G401.6 (cell line): ENCODE measurements around the gene DDX43.
"Not testable (repeated sequence)": the region's sequence is repeated elsewhere in the genome, so short reads cannot be mapped to it uniquely, and the experiment has no call there.

Source experiments
- FAIRE-seq: peaks from 2 replicates; lab custom pipeline; 2012; peaks lifted over from hg19 to GRCh38; lab: Jason Lieb, UNC

The DDX43 gene

GRCh38 chr6:73388800-73389512 is 5.7 kb upstream of the DDX43 start:
- peak; percentile 79 for FAIRE-seq

GRCh38 chr6:73389854-73390253 is 4.8 kb upstream of the DDX43 start:
- no peak for FAIRE-seq

DNA sequence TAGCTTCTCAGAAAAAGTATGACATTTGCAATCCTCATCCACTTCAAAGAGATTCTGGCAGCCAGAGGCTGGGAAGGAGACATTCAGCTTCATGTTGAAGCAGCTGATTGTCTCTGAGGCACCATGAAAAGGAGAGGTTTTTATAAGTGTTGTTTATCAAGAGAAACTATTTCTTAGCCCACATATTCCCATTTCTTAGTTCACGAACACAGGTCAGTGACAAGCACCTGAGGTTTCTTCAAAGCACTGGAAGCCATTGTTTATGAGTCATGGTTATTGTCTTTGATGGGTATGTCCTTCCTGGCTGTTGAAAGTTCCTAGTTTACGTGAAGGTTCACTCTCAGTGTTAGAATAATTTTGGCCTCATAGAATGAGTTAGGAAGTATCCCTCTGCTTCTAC is 3.0 kb upstream of the DDX43 start:
- no peak for FAIRE-seq

- FAIRE-seq, result not testable (repeated sequence)
Measured at GRCh38 chr6:73392188-73392587, 2.4 kb upstream of the DDX43 start.

DNA sequence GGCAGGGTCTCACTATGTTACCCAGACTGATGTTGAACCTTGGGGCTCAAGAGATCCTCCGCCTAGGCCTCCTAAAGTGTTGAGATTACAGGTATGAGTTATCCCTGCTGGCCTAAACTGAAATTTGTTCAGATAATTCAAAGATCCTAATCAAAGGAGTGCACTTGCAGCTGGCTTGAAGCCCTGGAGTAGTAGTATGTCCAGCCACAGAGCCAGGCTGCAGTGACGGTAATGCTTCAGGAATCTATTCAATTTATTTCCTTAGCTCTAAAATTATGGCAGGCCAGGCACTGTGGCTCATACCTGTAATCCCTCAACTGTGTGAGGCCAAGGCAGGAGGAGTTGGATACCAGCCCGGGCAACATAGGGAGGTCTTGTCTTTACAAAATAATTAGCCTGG is 1.4 kb upstream of the DDX43 start:
- no peak for FAIRE-seq

GRCh38 chr6:73395875-73396274 is 1.2 kb downstream of the DDX43 start:
- FAIRE-seq, result no peak

GRCh38 chr6:73400656-73401055 is 6.0 kb downstream of the DDX43 start:
- FAIRE-seq, result no peak

GRCh38 chr6:73409395-73409794 is 14.8 kb downstream of the DDX43 start:
- no peak for FAIRE-seq

DNA sequence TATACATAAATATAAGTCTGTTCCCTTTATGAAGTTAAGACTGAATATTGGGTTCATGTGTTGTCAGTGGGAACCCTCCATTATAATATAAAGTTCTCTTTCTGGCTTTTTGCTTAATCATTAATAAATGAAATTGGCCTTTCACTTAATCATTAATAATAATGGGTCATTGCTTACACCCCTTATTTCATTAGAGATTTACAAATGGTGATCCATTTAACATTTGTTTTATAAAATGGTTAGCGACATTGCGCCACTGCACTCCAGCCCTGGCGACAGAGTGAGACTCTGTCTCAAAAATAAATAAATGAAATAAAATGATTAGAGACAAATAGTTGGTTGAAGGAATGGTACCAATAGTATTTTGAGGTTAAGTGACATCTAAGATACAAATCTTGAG is 18.5 kb downstream of the DDX43 start:
- no peak for FAIRE-seq

DNA sequence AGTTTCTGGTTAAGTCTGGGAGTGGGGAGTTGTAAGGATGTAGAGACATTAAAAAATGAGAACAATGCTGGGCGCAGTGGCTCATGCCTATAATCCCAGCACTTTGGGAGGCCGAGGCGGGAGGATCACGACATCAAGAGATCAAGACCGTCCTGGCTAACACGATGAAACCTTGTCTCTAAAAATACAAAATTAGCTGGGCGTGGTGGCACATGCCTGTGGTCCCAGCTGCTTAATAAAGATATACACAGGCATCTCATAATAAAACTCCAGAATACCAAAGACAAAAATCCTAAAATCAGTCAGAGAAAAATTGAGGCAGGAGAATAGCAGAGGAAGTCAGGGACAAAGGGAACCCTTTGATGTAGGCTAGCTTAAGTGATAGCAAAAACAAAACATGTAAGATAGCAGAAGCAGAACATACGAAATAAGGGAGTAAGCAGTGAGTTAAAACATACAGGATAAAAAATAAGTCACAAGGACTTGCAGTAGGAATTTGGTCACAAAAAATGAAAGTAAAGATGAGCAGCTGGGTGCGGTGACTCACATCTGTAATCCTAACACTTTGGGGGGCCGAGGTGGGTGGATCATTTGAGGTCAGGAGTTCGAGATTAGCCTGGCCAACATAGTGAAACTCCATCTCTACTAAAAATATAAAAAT is 23.6 kb downstream of the DDX43 start:
- no peak for FAIRE-seq

DNA sequence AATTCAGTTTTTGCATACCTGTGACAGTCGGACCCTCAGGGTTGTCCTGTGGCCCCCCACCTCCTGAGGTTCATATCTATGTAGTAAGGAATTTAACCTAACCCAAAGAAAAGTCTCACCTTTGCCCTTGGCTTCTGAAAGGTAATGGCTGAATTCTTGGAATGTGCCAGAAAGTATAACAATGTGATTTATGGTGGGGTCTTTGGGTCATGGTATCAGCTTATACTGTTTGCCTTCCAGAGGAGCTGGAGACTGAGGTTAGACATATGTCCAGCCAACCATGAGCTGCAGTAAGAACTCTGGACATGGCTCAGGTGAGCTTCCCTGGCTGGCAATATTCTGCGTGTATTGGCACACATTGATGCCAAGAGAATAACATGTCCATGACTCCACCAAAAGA is 26.9 kb downstream of the DDX43 start:
- FAIRE-seq, result no peak

- FAIRE-seq, result no peak
Measured at GRCh38 chr6:73435236-73435635, 40.6 kb downstream of the DDX43 start.

- no peak for FAIRE-seq
Measured at GRCh38 chr6:73443555-73443954, 48.9 kb downstream of the DDX43 start.

- no peak for FAIRE-seq
Measured at GRCh38 chr6:73451223-73452106, 56.8 kb downstream of the DDX43 start.

DNA sequence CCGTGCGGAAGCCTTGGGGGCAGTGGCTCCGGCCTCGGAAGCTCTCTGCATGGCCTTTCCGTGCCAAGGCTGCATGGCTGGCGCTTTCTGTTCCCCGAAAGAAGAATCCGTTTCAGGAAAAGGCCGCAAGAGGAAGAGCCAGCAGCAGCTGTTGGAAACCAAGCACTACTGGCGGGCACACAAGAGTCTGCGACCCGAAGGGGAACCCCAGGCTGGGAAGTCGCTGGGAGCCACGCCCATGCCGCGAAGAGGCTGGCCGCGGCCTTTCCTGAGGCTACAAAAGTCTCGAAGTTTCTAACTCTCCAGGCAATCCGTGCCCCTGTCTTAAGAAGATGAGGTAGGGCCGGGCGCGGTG is 57.5 kb downstream of the DDX43 start, which contains the start of gene CGAS:
CGAS (minus strand) TSS at position 191 of the 355 bp plus-strand sequence; CDS start at position 75, 116 bp downstream.
- no peak for FAIRE-seq

DNA sequence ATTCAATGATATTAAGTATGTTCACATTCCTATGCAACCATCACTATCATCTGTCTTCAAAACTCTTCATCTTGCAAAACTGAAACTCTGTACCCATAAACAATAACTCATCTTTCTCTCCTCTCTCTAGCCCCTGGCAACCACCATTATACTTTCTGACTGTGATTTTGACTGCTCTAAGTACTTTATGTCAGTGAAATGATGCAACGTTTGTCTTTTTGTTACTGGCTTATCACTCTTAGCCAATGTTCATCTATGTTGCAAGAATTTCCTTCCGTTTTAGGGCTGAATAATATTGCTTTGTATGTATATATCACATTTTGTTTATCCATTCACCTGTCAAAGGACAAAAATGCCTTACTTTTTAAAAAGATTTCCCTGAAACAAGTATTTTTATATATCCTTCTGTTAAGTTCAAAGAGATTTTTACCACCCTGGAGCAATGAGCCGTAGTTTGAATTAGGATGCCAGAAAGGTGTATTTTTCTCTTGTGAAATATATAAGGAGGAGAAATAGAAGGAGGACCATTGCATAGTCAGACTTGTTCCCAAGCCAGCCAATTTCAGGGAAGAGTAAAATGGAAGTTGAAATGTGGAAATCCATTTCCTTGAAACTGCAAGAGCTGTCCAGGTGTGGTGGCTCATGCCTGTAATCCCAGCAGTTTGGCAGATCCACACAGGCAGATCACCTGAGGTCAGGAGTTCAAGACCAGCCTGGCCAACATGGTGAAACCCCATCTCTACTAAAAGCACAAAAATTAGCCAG is 61.4 kb downstream of the DDX43 start:
- no peak for FAIRE-seq

GRCh38 chr6:73459474-73459873 is 64.8 kb downstream of the DDX43 start:
- not testable (repeated sequence) for FAIRE-seq

GRCh38 chr6:73460056-73460455 is 65.4 kb downstream of the DDX43 start:
- FAIRE-seq, result no peak

GRCh38 chr6:73461537-73462350 is 67.1 kb downstream of the DDX43 start, which contains the start of gene MTO1:
MTO1 (plus strand) TSS chr6:73461737; CDS start chr6:73461855, 118 bp downstream.
- FAIRE-seq, result peak; percentile 81
